Activated B cell treated with CpG ODN at 0.5 μM for 24 hours (primary cell): ENCODE results near the gene CFAP161. TPM values are rescaled to one million over a fixed set of nuclear protein-coding genes. Genes with fewer than 3 reads are reported as not detected.

Experiments
- ATAC-seq: fragments of 200-7000 bp; cut with Tn5 transposase; one replicate; pipeline ENCODE4 v1.10.0; 2021; ENCODE audit warnings: low read depth, mild to moderate bottlenecking, moderate library complexity
- CTCF ChIA-PET: fragments of 350-600 bp; sonication (Branson Sonifier 250); formaldehyde crosslinking; loops from one replicate; lab custom pipeline; 2021; ENCODE audit warnings: antibody characterized with exemption; lab: Charles Lee
- POLR2A ChIA-PET: fragments of 350-600 bp; sonication (Branson Sonifier 250); formaldehyde crosslinking; loops from one replicate; lab custom pipeline; 2021; ENCODE audit warnings: antibody characterized with exemption; lab: Charles Lee
- DNase-seq: peaks from one replicate; pipeline ENCODE4 v3.0.0; 2022
- H3K27ac Mint-ChIP-seq: one replicate; pipeline ENCODE4 v1.8.0; 2020; ENCODE audit warnings: mixed read lengths
- H3K27me3 Mint-ChIP-seq: one replicate; pipeline ENCODE4 v1.8.0; 2021; ENCODE audit warnings: mixed read lengths
- H3K36me3 Mint-ChIP-seq: one replicate; pipeline ENCODE4 v1.8.0; 2021; ENCODE audit warnings: low read depth, mixed read lengths
- H3K4me1 Mint-ChIP-seq: one replicate; pipeline ENCODE4 v1.8.0; 2021; ENCODE audit warnings: mixed read lengths
- H3K4me3 Mint-ChIP-seq: one replicate; pipeline ENCODE4 v1.8.0; 2020; ENCODE audit warnings: mild to moderate bottlenecking, mixed read lengths
- H3K9me3 Mint-ChIP-seq: one replicate; pipeline ENCODE4 v1.8.0; 2020; ENCODE audit warnings: mixed read lengths
- intact Hi-C: fragments of 100-400 bp; cut with micrococcal nuclease; formaldehyde crosslinking; loops from one replicate; pipeline ENCODE4 v1.15.1; 2024
- total RNA-seq: library from RNA; stranded (reverse); gene quantifications from 2 replicates; pipeline ENCODE4 v1.2.3, GENCODE V29; 2022
- TF ChIP-seq, protein P1 (sequence below): fragments of 200-600 bp; IDR thresholded peaks from one replicate; pipeline ENCODE4 v1.8.0; 2022; ENCODE audit warnings: antibody characterized with exemption, mild to moderate bottlenecking

Gene CFAP161
- total RNA-seq, 1 donor from 2014 or later = 0.18 TPM

GRCh38 chr15:81181220-81181619 is 47.1 kb downstream of the CFAP161 start:
- Mint-ChIP-seq H3K27ac (no peak overlapping the region), H3K36me3 (no peaks in the 10 kb centered on the region), H3K4me1 (no peaks in the 10 kb centered on the region), H3K27me3 (peaks cover 18% of the 10 kb centered on the region), H3K4me3 (no peak overlapping the region), H3K9me3 (no peaks in the 10 kb centered on the region)
- TF ChIP-seq, protein P1, sequence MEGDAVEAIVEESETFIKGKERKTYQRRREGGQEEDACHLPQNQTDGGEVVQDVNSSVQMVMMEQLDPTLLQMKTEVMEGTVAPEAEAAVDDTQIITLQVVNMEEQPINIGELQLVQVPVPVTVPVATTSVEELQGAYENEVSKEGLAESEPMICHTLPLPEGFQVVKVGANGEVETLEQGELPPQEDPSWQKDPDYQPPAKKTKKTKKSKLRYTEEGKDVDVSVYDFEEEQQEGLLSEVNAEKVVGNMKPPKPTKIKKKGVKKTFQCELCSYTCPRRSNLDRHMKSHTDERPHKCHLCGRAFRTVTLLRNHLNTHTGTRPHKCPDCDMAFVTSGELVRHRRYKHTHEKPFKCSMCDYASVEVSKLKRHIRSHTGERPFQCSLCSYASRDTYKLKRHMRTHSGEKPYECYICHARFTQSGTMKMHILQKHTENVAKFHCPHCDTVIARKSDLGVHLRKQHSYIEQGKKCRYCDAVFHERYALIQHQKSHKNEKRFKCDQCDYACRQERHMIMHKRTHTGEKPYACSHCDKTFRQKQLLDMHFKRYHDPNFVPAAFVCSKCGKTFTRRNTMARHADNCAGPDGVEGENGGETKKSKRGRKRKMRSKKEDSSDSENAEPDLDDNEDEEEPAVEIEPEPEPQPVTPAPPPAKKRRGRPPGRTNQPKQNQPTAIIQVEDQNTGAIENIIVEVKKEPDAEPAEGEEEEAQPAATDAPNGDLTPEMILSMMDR = no peak
- ChIA-PET POLR2A (no interaction called here), CTCF (no interaction called here)
- DNase-seq (no peak), ATAC-seq (no peak)
- intact Hi-C loops = no loop called here

DNA sequence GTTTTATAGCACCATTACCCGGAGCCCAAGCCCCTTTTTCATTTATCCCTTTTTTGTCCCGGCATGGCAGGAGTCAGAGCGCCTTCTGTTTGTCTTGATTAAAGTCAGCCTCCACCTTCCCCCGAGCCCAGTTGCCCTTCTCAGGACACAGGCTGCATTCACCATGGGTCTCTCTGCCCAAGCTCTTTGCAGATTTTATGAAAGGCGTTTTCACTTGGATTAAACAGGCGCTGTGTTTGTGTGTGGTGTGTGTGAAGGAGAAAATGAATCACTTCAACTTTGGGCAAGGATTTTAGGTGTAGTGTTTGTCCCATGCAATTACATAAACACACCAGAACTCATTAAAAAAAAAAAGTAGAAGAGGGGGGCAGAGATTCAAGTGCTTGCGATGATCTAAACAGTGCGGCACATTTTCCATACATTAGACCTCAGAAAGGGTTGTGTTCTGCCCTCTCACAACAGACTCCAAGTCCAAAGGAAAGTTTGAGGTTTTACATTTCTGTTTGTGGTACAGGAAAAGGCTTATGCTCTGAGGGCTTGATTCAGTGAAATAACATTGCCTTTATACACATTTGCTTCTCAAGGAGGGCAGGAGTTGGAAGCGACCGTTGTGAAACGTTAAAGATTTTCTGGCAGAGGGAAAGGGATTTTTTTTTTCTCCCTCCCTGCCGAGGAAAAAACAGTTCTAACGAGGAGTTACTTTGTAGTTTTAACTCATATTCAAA is 48.1 kb downstream of the CFAP161 start:
- TF ChIP-seq, protein P1 = no peak
- no peak overlapping the region for H3K4me3 Mint-ChIP-seq
- ATAC-seq = no peak
- intact Hi-C loops = no loop called here
- peaks cover 18% of the 10 kb centered on the region for H3K27me3 Mint-ChIP-seq
- no peaks in the 10 kb centered on the region for H3K4me1 Mint-ChIP-seq
- POLR2A ChIA-PET = no interaction called here
- no peaks in the 10 kb centered on the region for H3K36me3 Mint-ChIP-seq
- no peaks in the 10 kb centered on the region for H3K9me3 Mint-ChIP-seq
- no peak overlapping the region for H3K27ac Mint-ChIP-seq
- DNase-seq = no peak
- CTCF ChIA-PET = no interaction called here

DNA sequence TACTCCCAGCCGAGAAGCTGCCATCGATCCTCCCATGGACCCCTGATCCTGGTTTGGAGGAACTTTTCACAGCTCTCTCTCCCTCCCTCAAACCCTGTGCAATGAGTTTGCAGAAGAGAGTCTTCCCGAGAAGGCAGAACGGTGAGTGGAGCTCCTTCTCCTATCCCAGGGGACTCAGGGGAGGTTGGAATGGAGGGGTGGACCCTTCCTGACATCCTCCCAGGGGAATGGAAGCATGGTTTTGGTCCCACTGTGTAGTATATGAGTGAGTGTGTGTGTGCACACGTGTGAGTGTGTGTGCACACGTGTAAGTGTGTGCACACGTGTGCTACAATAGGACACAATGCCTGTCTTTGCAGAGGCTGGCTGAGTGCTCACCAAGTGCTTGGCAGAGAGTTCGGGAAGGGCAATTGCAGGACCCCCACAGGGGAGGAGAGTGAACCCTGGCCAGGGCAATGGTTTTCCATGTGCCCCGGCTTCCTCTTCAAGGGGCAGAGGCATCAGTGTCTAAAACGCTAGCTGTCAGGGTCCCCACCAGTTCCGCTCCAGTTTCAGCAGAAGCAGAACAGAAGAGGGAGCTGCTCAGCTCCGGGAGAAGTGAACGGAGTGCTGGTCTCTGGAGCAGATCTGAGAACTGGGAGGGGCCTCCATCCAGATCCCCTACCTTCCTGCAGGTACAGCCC is 48.8 kb downstream of the CFAP161 start:
- Mint-ChIP-seq H3K4me1 (no peaks in the 10 kb centered on the region), H3K36me3 (no peaks in the 10 kb centered on the region), H3K27me3 (peaks cover 18% of the 10 kb centered on the region), H3K27ac (no peak overlapping the region), H3K4me3 (no peak overlapping the region), H3K9me3 (no peaks in the 10 kb centered on the region)
- POLR2A ChIA-PET = no interaction called here
- TF ChIP-seq, protein P1 = no peak
- ATAC-seq (no peak), DNase-seq (no peak)
- intact Hi-C loops = no loop called here
- CTCF ChIA-PET = no interaction called here

DNA sequence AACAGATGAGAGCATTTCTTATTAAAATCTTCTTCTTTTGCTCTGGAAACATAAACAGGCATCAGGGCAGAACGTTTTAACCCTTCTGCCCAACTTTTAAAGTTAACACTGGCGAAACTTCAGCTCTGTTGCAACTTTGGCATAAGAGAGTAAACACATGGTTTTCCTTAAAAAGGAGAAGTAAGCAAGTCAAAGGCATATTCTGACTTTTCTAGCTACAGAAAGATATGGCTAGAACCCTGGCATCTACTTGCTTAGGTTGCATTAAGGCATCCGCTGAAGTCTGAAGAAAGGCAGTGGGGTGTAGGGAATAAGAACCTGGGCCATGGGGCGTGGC is 49.3 kb downstream of the CFAP161 start:
- ChIA-PET POLR2A (no interaction called here), CTCF (no interaction called here)
- TF ChIP-seq, protein P1 = no peak
- Mint-ChIP-seq H3K36me3 (no peaks in the 10 kb centered on the region), H3K27me3 (peaks cover 18% of the 10 kb centered on the region), H3K4me1 (no peaks in the 10 kb centered on the region), H3K27ac (no peak overlapping the region), H3K4me3 (no peak overlapping the region), H3K9me3 (no peaks in the 10 kb centered on the region)
- no peak for DNase-seq
- intact Hi-C loops = no loop called here
- no peak for ATAC-seq

GRCh38 chr15:81184188-81184587 is 50.1 kb downstream of the CFAP161 start:
- Mint-ChIP-seq H3K27ac (no peak overlapping the region), H3K27me3 (peaks cover 18% of the 10 kb centered on the region), H3K4me3 (no peak overlapping the region), H3K4me1 (no peaks in the 10 kb centered on the region), H3K36me3 (no peaks in the 10 kb centered on the region), H3K9me3 (no peaks in the 10 kb centered on the region)
- ATAC-seq (no peak), DNase-seq (no peak)
- POLR2A ChIA-PET = no interaction called here
- TF ChIP-seq, protein P1 = no peak
- intact Hi-C loops = no loop called here
- CTCF ChIA-PET = no interaction called here
